Central memory CD4-positive, alpha-beta T cell (primary cell): Measurements from ENCODE around the gene GRIA4.

Source experiments
- DNase-seq: peaks from one replicate; pipeline ENCODE4 v3.0.0; 2022

GRIA4 gene

DNA sequence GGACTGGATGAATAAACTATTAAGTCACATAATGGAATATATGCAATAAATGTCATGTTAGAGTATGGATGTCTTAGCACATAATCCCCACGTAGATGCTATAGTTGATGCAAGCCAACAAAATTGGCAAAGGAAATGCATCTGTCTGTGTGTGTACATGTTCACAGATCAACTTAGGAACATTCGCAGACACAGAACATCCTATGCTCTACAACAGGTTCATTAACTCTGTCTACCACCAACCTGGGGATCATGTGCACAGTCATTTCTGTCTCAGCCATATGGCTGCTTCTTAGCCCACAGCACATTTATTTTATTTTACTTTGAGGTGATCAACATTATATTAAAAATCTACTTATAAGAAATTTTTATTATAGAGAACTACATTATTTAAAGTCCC is 407.2 kb downstream of the GRIA4 start:
- no peak for DNase-seq

DNA sequence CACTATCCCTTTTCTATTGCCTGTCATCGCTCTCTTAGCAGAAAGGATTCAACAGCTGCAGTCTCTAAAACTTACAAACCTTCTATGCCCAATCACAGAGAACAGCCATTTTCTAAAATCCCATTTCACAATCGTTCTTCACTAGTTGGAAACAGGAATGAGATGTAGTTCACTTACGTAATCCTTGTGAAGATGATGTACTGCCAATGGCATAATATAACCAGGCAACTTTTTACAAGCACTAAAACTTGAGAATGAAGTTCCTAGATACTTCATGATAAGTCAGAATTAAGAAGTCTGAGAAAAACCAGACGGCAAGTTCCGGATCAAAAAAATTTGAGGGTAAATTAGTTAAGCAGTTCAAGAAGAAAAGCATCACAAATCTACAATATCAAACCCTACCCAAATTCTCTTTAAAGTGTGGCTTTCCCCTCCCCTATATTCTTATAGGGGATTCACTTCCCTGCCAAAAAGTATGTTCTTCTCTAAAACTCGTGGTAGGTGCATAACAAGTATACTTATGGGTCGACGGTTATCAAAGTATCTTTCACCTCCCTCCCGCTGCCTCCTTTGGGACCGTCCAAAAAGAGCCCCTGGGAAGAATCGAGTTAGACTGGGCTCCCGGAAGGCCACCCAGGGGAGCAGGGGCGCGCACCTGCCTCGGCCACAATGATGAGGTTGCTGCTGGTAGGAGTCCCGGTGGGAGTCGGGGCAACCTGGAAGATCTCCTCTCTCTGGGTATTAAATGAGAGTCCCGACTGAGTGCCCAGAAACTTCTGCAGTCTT is 411.5 kb downstream of the GRIA4 start:
- DNase-seq: no peak

DNA sequence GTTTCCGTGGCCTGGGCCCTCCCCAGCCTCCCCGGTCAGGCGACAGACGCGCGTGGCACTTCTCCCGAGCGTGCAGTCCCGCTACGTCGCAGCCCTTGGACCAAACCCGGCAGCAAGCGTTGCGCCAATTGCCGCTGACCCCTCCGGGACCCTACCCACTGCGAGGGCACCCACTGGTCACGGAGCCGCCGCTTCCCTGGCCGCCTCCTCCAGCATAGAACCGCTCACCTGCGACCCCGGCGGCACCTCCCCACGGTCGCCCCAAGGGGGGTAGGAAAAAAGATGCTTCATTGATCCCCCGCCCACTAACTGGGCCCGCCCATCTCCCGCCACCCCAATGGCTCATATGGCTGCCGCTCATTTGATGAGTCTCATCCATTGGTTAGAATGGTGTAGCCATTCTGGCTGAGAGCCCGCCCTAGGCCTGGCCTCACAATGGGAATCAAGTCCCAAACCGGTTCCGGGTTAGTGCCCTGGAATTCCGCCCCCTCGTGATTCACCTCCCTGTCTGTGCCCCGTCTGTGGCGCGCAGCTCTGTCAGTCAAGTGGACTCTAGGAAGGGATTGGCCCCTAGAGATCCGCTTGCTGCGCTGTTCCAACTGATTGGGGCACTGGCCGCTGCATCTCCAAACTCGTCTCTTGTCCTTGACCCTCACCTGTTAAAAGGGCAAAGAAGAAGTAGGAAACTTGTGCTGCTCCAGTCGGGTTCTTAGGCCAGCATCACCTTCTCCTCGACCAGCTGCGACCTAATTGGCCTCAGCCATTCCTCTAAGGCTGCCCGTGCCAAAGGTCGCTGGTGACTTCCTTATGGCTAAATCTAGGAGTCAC is 412.3 kb downstream of the GRIA4 start, which contains the start of gene MSANTD4:
Gene MSANTD4, minus strand, starts transcription at position 274 of the 828 bp plus-strand sequence. CDS start 11,323 bp downstream, outside the sequence.
- peak; percentile 97 for DNase-seq

DNA sequence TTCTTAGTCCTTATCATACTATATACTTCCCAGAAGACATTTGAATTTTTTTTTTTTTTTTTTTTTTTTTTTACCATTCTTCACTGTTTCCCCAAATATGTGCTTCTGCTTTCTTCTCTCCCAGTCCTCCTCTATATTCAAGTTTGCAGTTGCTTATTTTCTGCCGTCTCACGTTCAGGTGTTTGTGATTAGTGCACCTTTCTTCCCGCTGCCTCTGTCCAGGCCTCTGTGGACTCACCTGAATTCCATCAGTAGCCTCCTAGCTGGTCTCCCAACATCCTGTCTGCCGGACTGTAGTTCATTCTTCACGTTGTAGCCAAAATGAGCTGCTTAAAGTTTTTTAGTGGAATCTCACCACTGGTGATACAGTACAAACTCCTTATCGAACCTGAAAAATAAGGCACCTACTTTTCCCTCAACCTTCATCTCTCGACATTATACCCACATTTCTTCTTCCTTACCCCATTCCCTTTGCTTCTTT is 413.0 kb downstream of the GRIA4 start:
- peak; percentile 0 for DNase-seq

DNA sequence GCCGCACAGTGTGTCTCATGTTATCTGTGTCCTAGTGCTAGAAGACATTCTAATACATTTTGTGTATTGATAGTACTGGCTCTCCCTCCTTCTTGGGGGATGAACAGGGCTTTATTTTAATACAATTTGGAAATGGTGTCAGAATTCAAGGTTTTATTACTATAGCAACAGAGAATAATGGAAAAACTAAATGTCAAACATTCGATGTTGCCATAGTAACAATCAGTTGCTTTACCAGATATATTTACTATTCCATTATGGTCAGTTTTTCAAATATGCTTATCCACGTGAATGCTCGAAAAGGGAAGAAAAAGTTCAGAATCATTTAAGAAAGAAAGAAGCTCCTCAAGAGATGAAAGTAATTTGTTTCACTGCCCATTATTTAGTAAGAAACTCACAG is 420.7 kb downstream of the GRIA4 start:
- DNase-seq: no peak

DNA sequence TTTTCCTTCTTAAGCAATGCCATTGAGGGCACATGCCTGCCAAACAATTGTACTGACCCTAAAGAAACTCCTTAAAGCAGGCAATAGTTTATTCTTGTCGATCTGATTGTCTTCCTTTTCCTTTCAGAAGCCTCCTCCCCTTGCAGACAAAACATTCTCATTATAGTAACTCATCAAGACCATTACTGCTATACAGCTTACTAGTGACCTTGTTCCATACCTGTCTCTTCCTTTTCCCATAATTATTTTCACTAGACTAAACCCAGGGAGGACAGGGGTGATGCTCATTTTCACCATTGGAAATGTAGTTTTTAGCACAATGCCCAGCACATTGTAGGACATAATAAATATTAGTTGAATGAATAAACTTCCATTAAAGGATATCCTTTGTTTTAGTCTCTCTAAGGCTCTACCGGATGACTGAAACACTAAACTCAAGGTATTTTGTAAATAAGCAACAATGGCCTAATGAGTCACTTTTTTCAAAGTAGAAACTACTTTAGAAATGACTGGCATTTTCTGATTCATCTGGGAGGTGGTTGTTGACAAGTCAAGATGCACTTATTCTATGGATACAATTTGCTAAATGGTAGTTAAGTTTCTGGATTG is 421.4 kb downstream of the GRIA4 start:
- no peak for DNase-seq
